ENCODE results near the gene MAP3K14.

The MAP3K14 gene

DNA sequence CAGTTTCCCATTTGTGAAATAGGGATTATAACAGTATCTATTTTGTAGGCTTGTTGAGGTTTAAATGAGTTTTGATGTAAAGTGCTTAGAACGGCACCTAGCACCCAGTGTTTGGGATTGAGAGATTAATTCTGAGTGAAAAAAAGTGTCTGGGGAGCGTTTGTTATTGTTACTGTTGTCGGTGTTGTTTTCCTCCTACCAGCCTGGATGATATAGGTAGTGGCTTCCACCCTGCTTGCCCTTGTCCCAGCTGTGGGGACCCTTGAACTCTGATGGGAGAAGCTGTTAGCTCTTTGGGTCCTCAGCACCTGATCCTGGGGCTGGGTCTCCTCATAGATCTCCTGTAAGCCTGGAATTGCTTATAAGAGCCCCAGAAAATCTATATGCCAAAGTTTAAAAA, 90.2 kb downstream of the MAP3K14 start:
- TF ChIP-seq FOXP2 (optimal IDR thresholded peaks at IDR 0.05; ENCODE audit: borderline replicate concordance, extremely low read depth, extremely low read length, insufficient read depth) (no peak), POLR2AphosphoS5 (IDR thresholded peaks at IDR 0.05; ENCODE audit: low read depth, low read length) (no peak), REST (IDR thresholded peaks at IDR 0.05; ENCODE audit: insufficient read depth in 1 of 2, low read depth in 2 of 2, low read length in 2 of 2) (no peak), TAF1 (IDR thresholded peaks at IDR 0.05; ENCODE audit: borderline replicate concordance, insufficient read depth, low read length) (no peak), SIN3A (IDR thresholded peaks at IDR 0.05; ENCODE audit: borderline replicate concordance, insufficient read depth, low read length) (no peak)

- no peak for TF ChIP-seq SIN3A (IDR thresholded peaks at IDR 0.05; ENCODE audit: borderline replicate concordance, insufficient read depth, low read length)
Observed at GRCh38 chr17:45225964-45226530, 90.8 kb downstream of the MAP3K14 start.

DNA sequence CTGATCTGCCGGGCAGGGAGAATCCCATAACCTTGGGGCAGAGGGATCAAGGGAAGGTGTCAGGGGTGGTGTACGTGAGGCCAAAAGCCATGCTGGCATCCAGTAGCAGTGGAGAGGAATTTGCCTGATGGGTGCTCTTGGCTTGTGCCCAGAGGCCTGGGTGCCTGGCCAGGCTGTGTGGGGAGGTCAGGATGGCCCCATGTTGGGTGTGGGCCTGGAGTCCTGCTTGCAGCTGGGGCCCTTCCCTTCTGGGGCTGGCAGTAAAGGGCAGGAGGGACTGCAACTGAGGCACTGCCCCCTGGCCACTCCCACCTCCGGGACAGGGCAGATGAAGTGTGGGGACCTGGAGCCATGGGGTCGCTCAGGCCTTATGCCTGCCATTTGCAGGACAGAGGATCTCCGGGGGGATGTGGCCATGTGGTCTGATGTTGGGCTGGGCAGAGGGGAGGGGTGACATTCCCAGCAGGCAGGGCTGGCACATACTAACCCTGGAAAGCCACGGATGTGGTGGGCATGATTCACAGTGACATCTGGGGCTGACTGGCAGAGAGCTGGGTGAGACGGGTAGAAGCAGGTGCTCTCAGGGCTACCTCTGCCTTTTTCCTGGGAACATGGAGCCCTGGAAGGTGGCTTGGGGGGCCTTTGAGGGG, 91.6 kb downstream of the MAP3K14 start:
- TF ChIP-seq SIN3A (IDR thresholded peaks at IDR 0.05; ENCODE audit: borderline replicate concordance, insufficient read depth, low read length) (no peak), TAF1 (IDR thresholded peaks at IDR 0.05; ENCODE audit: borderline replicate concordance, insufficient read depth, low read length) (no peak), REST (IDR thresholded peaks at IDR 0.05; ENCODE audit: insufficient read depth in 1 of 2, low read depth in 2 of 2, low read length in 2 of 2) (no peak), POLR2AphosphoS5 (IDR thresholded peaks at IDR 0.05; ENCODE audit: low read depth, low read length) (no peak), FOXP2 (optimal IDR thresholded peaks at IDR 0.05; ENCODE audit: borderline replicate concordance, extremely low read depth, extremely low read length, insufficient read depth) (no peak)

- TF ChIP-seq REST (IDR thresholded peaks at IDR 0.05; ENCODE audit: insufficient read depth in 1 of 2, low read depth in 2 of 2, low read length in 2 of 2), result no peak
- TF ChIP-seq SIN3A (IDR thresholded peaks at IDR 0.05; ENCODE audit: borderline replicate concordance, insufficient read depth, low read length), result no peak
- no peak for TF ChIP-seq POLR2AphosphoS5 (IDR thresholded peaks at IDR 0.05; ENCODE audit: low read depth, low read length)
- TF ChIP-seq FOXP2 (optimal IDR thresholded peaks at IDR 0.05; ENCODE audit: borderline replicate concordance, extremely low read depth, extremely low read length, insufficient read depth), result no peak
- no peak for TF ChIP-seq TAF1 (IDR thresholded peaks at IDR 0.05; ENCODE audit: borderline replicate concordance, insufficient read depth, low read length)
Observed at GRCh38 chr17:45224671-45225050, 92.2 kb downstream of the MAP3K14 start.

GRCh38 chr17:45223539-45224528, 93.0 kb downstream of the MAP3K14 start:
- TF ChIP-seq TAF1 (IDR thresholded peaks at IDR 0.05; ENCODE audit: borderline replicate concordance, insufficient read depth, low read length) (no peak), POLR2AphosphoS5 (IDR thresholded peaks at IDR 0.05; ENCODE audit: low read depth, low read length) (no peak), REST (IDR thresholded peaks at IDR 0.05; ENCODE audit: insufficient read depth in 1 of 2, low read depth in 2 of 2, low read length in 2 of 2) (no peak), SIN3A (IDR thresholded peaks at IDR 0.05; ENCODE audit: borderline replicate concordance, insufficient read depth, low read length) (no peak), FOXP2 (optimal IDR thresholded peaks at IDR 0.05; ENCODE audit: borderline replicate concordance, extremely low read depth, extremely low read length, insufficient read depth) (no peak)

All from PFSK-1 (cell line).